Activated CD4-positive, alpha-beta T cell treated with anti-CD3 and anti-CD28 coated beads, Interleukin-2, amount 50 U/mL, for 48 hours (primary cell): ENCODE measurements around the gene MYH11.

Source experiments
- DNase-seq, 2 experiments: peaks; one replicate each; pipeline ENCODE4 v3.0.0-alpha.2; 2020

The MYH11 gene

GRCh38 chr16:15773968-15774367 lies 82.9 kb downstream of the MYH11 start:
- DNase-seq, result no peak

- DNase-seq, result no peak
These were observed 84.1 kb downstream of the MYH11 start for GRCh38 chr16:15772579-15773293.

DNA sequence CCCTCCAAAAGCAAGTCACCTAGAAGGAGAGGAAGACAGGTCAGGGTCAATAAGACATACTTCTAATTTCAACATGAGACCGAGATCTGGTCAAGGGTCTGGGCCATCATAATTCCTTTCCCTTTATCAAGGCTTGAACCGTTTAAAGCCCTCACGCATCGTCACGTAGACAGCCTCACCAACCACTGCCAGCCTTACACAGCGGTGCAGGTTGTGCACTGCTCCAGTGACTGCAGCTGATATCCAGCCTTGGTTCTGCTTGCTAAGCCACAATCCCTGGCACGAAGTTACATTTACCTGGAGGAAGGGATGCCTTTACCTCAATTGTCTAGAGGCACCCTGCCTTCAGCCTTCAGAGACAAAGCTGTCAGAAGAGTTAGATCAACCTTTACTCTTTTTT lies 85.1 kb downstream of the MYH11 start:
- no peak for DNase-seq

DNA sequence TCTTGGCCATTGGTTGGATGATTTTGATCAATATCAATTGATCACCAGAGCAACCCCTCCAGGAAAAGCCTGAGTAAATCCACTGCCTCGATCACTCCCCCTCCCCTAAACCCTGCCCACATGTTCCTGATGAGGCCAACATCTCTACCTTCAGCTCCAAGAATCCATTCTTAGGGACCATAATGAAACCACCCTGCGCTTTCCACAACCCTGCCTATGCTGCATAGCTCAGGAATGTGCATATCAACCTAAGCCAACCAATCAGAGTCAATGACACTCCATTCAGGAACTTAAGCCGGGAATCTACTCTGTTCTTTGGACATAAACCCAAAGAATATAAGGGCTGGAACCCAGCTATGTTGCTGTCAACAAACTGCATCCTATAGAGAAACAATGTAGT lies 86.3 kb downstream of the MYH11 start:
- DNase-seq, result no peak

- no peak for DNase-seq
These were observed 86.7 kb downstream of the MYH11 start for GRCh38 chr16:15770107-15770506.

DNA sequence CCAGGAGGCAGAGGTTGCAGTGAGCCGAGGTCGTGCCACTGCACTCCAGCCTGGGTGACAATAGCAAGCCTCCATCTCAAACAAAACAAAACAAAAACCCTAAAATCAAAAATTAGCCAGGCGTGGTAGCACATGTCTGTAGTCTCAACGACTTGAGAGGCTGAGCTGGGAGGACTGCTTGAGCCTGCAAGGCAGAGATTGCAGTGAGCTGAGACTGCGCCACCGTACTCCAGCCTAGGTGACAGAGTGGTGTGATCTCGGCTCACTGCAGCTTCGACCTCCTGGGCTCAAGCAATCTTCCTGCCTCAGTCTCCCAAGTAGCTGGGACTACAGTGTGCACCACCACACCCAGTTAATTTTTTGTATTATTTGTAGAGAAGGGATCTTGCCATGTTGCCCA lies 87.6 kb downstream of the MYH11 start:
- DNase-seq, result no peak

GRCh38 chr16:15768201-15768600 lies 88.6 kb downstream of the MYH11 start:
- DNase-seq, result no peak

DNA sequence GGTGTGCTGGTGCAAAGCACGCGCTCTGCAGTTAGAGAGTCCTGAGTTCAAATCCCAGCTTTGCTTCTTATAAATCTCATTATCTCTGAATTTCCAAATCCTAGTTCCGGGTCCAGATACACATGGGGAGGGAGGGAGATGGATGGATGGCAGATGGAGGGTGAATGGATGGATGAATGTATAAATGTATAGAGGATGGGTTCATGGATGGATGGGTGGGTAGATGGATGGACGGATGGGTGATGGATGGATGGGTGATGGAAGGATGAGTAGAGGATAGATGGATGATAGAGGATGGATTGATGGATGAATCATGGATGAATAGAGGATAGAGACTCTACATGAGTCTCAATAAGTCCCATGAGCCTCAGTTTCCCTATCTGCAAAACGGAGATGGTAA lies 89.9 kb downstream of the MYH11 start:
- no peak for DNase-seq

DNA sequence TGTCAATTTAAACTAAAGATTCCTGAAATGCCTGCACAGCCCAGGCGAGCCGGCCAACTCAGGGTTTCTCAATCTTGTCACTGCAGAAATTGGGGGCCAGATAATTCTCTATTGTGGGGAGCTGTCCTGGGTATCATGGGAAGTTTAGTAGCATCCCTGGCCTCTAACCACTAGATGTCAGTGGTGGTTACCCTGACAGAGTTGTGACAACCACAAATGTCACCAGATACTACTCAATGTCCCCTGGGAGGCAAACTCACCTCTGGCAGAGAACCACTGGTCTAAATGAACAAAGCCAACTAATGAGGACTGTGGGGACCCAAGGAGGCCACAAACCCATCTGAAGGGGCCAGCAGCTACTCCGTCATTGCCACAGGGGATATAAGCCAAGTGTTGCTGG lies 90.9 kb downstream of the MYH11 start:
- peak; percentile 23 to 31 for DNase-seq

DNA sequence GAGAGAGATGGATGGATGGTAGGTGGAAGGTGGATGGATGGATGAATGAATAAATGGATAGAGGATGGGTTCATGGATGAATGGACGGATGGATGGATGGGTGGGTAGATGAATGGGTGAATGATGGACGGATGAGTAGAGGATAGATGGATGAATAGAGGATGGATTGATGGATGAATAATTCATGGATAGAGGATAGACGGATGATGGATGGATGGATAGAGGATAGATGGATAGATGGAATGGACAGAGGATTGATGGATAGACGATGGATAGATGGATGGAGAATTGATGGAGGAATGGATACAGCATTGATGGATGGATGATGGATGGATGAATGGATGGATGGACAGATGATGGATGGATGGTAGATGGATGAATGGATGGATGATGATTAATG lies 91.7 kb downstream of the MYH11 start:
- DNase-seq, result no peak

GRCh38 chr16:15764112-15764511 lies 92.7 kb downstream of the MYH11 start:
- DNase-seq, result no peak

GRCh38 chr16:15760129-15760528 lies 96.7 kb downstream of the MYH11 start:
- no peak for DNase-seq

- no peak for DNase-seq
These were observed 97.8 kb downstream of the MYH11 start for GRCh38 chr16:15759070-15759469.

DNA sequence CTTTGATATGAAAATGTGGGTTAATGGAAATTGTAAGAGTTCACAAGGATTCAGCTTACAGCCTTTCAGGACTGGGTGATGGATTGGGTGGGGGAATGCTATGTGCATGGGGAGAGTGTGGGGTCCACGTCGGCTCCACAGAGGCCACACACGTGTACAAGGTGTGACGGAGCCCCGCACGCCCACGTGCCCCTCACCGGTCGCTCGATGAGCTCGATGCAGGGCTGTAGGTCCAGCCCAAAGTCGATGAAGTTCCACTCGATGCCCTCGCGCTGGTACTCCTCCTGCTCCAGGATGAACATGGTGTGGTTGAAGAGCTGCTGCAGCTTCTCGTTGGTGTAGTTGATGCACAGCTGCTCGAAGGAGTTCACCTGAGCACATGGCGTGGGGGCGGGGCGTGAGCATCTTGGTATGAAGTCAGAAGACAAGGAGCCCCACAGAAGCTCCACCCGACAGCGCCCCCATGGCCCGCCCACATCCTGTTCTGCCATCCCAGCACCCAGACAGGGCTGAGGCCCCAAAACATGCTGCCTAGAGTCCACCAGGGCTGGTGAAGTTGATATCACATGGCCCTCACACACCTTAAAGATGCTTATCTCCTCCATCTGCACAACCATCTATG lies 99.1 kb downstream of the MYH11 start:
- DNase-seq, result peak in 1 of 2 experiments; percentile 16

- no peak for DNase-seq
These were observed 99.8 kb downstream of the MYH11 start for GRCh38 chr16:15757077-15757386.

DNA sequence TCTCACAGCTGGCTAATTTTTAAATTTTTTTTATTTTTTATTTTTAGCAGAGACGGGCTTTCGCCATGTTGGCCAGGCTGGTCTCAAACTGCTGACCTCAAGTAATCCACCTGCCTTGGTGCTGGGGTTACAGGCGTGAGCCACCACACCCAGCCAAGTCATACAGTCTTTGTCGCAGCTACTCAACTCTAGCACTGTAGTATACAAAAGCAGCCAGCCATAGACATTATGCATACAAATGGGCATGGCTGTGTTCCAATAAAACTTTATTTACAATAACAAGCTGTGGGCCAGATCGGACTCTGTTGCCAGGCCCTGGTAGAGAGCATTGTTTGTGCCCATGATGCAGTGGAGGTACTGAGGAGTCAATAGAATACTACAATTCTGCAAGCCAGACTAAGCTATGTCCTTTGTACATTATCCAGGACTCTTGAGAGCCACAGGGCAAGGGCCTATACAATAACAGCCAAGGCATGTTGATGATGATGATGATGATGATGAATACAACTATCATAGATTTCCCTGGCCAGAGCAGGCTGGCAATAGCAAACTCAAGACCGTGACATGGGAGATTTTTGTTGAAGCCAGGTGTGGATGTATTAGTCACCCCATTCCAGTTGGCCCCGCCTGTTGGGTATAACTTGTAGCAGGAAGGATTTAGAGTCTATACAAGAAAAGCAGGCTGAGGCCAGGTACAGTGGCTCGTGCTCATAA lies 101.8 kb downstream of the MYH11 start:
- DNase-seq, result no peak

GRCh38 chr16:15752717-15753488 lies 103.9 kb downstream of the MYH11 start:
- DNase-seq, result no peak

- DNase-seq, result no peak
These were observed 104.9 kb downstream of the MYH11 start for GRCh38 chr16:15751940-15752339.

DNA sequence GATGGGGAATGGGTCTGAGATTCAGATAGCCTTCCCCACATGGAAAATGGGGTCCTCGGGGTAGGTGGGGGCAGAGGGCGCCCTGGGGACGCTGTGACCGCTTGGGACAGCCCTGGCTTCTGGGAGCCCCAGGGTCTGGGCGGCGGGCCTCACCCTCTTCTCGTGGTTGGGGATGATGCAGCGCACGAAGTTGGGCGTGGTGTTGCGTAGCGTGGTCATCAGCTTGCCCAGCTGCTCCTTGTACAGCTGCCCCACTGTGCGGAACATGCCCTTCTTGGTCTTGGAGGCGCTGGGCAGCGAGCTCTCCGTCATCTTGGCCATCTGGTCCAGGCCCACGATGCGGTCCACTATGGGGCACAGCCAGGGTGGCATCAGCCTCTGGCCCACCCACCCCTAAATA lies 106.8 kb downstream of the MYH11 start:
- DNase-seq, result no peak

- DNase-seq, result no peak
These were observed 107.5 kb downstream of the MYH11 start for GRCh38 chr16:15749371-15749770.

GRCh38 chr16:15748654-15749053 lies 108.2 kb downstream of the MYH11 start:
- no peak for DNase-seq

GRCh38 chr16:15747937-15748336 lies 108.9 kb downstream of the MYH11 start:
- DNase-seq, result no peak

- DNase-seq, result no peak
These were observed 110.5 kb downstream of the MYH11 start for GRCh38 chr16:15746332-15746731.

DNA sequence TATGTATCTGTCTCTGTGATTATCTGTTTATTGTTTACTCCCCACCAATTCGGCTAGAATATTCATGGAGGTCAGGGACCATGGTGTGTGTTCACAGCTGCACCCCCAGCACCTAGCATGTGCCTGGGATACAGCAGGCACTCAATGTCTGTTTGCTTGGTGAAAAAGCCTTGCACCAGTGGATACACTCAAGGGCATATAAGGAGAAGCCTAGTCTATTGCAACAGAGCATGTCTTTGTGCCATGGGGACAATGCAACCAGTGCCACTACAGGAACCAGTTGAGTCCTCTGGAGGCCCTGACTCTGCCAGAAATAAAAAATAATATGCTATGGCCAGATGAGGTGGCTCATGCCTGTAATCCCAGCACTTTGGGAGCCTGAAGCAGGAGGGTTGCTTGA lies 113.2 kb downstream of the MYH11 start:
- no peak for DNase-seq
